Uterus (tissue), 2 donors: Measurements from ENCODE around the gene ZFP36L2.

Experiments
- CTCF ChIP-seq, 4 experiments: fragments of 200-600 bp in 2 of 4; fragments of 450-650 bp in 2 of 4; sonication (generic) in 2 of 4; IDR thresholded peaks; one replicate each; pipeline ENCODE4 v1.5.1; 2016 to 2019; ENCODE audit warnings: antibody characterized with exemption in 4 of 4, mild to moderate bottlenecking in 2 of 4, moderate library complexity in 1 of 4
- POLR2A ChIP-seq, 2 donors: fragments of 450-650 bp; IDR thresholded peaks; one replicate each; pipeline ENCODE4 v1.6.1; 2016; ENCODE audit warnings: antibody characterized with exemption in 2 of 2, mild to moderate bottlenecking in 1 of 2, moderate library complexity in 1 of 2

DNA sequence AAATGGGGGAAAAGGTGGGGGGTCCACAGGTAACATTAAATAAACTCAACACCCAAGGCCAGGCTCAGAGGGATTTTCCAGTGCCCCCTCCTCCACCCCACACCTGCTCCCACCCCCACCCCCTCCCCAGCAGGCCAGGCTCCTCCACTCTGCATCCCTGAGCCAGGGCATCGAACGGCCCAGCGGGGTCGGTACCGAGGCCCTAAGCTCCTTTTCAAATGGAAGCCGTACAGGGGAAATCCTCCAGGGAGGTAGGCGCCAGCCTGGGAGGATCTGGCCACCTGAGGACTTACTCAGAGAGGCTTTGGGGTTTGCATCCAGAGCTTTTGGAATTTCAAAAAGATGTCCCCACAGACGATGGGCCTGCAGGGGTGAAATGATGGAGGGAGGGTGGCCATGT, 46.5 kb downstream of the ZFP36L2 start:
- TF ChIP-seq CTCF (IDR thresholded peaks at IDR 0.05): no peak
- no peak for TF ChIP-seq POLR2A (IDR thresholded peaks at IDR 0.05)
